HepG2 (cell line): ENCODE measurements around the gene C22orf15. TPM values are rescaled to one million over a fixed set of nuclear protein-coding genes. Genes with fewer than 3 reads are reported as not detected.

ENCODE experiments used
- HMG20A ChIP-seq: IDR thresholded peaks from 2 replicates; pipeline ENCODE4 v1.6.1; 2016; ENCODE audit warnings: borderline replicate concordance
- HOXA7 ChIP-seq: sonication (generic); formaldehyde crosslinking; IDR thresholded peaks from 2 replicates; pipeline ENCODE4 v1.8.1; 2022; ENCODE audit warnings: mild to moderate bottlenecking, missing genetic modification reagents, moderate library complexity
- KLF6 ChIP-seq: IDR thresholded peaks from 2 replicates; pipeline ENCODE4 v1.8.0; 2016; ENCODE audit warnings: missing biosample characterization, missing genetic modification reagents
- NCOA5 ChIP-seq: sonication (generic); formaldehyde crosslinking; IDR thresholded peaks from 2 replicates; pipeline ENCODE4 v1.4.0; 2020; ENCODE audit warnings: missing genetic modification reagents
- PHB2 ChIP-seq: fragments of 450-650 bp; IDR thresholded peaks from 2 replicates; pipeline ENCODE4 v1.6.1; 2018; ENCODE audit not compliant: partially characterized antibody
- PRPF4 ChIP-seq: fragments of 200-400 bp; formaldehyde crosslinking; IDR thresholded peaks from 2 replicates; pipeline ENCODE4 v1.6.1; 2016; ENCODE audit warnings: low read length, low read depth; ENCODE audit not compliant: poor library complexity, severe bottlenecking
- SAP130 ChIP-seq: IDR thresholded peaks from 2 replicates; pipeline ENCODE4 v1.6.1; 2016; ENCODE audit warnings: low read depth
- SOX6 ChIP-seq, 2 experiments: fragments of 450-650 bp in 1 of 2; sonication (generic) in 1 of 2; formaldehyde crosslinking in 1 of 2; IDR thresholded peaks; 2 replicates each; pipeline versions ENCODE4 v1.4.0 to v1.6.1; 2017 to 2020; ENCODE audit warnings: antibody characterized with exemption in 1 of 2, mild to moderate bottlenecking in 1 of 2, missing genetic modification reagents in 1 of 2
- TEAD3 ChIP-seq: optimal IDR thresholded peaks from 2 replicates; pipeline ENCODE3; 2016; ENCODE audit warnings: borderline replicate concordance
- THAP11 ChIP-seq: IDR thresholded peaks from 2 replicates; pipeline ENCODE4 v1.6.1; 2016; ENCODE audit warnings: missing biosample characterization, missing genetic modification reagents
- ZFY ChIP-seq: sonication (generic); formaldehyde crosslinking; IDR thresholded peaks from 2 replicates; pipeline ENCODE4 v1.4.0; 2020; ENCODE audit warnings: missing genetic modification reagents
- ZMYM2 ChIP-seq: sonication (generic); formaldehyde crosslinking; IDR thresholded peaks from 2 replicates; pipeline ENCODE4 v1.8.0; 2022; ENCODE audit warnings: mild to moderate bottlenecking, missing genetic modification reagents
- ZNF101 ChIP-seq: sonication (generic); formaldehyde crosslinking; IDR thresholded peaks from 2 replicates; pipeline ENCODE4 v1.4.0; 2020; ENCODE audit warnings: mild to moderate bottlenecking, low read depth, missing genetic modification reagents, borderline replicate concordance
- ZNF232 ChIP-seq: sonication (generic); formaldehyde crosslinking; IDR thresholded peaks from 2 replicates; pipeline ENCODE4 v1.4.0; 2020; ENCODE audit warnings: missing genetic modification reagents, borderline replicate concordance
- ZNF263 ChIP-seq: sonication (generic); formaldehyde crosslinking; IDR thresholded peaks from 2 replicates; pipeline ENCODE4 v1.4.0; 2020; ENCODE audit warnings: missing genetic modification reagents
- polyA plus RNA-seq, 8 experiments: library from polyadenylated mRNA; depleted of rRNA in 3 of 8; stranded (reverse) in 7 of 8; unstranded in 1 of 8; fragments of >200 nt; fragmentation: Illumina TruSeq in 4 of 8; extraction: Trizol in 4 of 8; gene quantifications; 2 replicates each; pipeline versions ENCODE4 v1.2.1 to v1.2.3, GENCODE V29; 2011 to 2016; ENCODE audit warnings: low read depth in 4 of 8, missing spikeins in 1 of 8, mixed read lengths in 1 of 8; ENCODE audit not compliant: insufficient read depth in 1 of 8
- total RNA-seq, 5 experiments: library from RNA; depleted of rRNA; stranded (reverse); fragments of >200 nt; fragmentation: Illumina TruSeq; extraction: Trizol; gene quantifications; 2 replicates each; pipeline ENCODE4 v1.2.3, GENCODE V29; 2016; ENCODE audit warnings: low read depth in 1 of 5
- TF ChIP-seq, protein P1 (sequence below): sonication (generic); formaldehyde crosslinking; IDR thresholded peaks from 2 replicates; pipeline ENCODE4 v1.9.0; 2021; ENCODE audit warnings: missing genetic modification reagents, borderline replicate concordance
- TF ChIP-seq, protein P2 (sequence below): sonication (generic); formaldehyde crosslinking; IDR thresholded peaks from 2 replicates; pipeline ENCODE4 v1.5.1; 2020; ENCODE audit warnings: missing genetic modification reagents, mild to moderate bottlenecking, borderline replicate concordance
- TF ChIP-seq, protein P3 (sequence below): sonication (generic); formaldehyde crosslinking; IDR thresholded peaks from 2 replicates; pipeline ENCODE4 v1.4.0; 2020; ENCODE audit warnings: missing genetic modification reagents, low read depth, mild to moderate bottlenecking, borderline replicate concordance
- TF ChIP-seq, protein P4 (sequence below): sonication (generic); formaldehyde crosslinking; IDR thresholded peaks from 2 replicates; pipeline ENCODE4 v1.5.0; 2020; ENCODE audit warnings: mild to moderate bottlenecking, low read depth, missing genetic modification reagents, borderline replicate concordance
- TF ChIP-seq, protein P5 (sequence below): sonication (generic); formaldehyde crosslinking; IDR thresholded peaks from 2 replicates; pipeline ENCODE4 v1.5.0; 2020; ENCODE audit warnings: mild to moderate bottlenecking, missing genetic modification reagents

Gene C22orf15
- total and polyA plus RNA-seq, 2 of the 13 experiments (the other 11 are each of a cell fraction or from before 2014, with no cell fraction given) = not detected

DNA sequence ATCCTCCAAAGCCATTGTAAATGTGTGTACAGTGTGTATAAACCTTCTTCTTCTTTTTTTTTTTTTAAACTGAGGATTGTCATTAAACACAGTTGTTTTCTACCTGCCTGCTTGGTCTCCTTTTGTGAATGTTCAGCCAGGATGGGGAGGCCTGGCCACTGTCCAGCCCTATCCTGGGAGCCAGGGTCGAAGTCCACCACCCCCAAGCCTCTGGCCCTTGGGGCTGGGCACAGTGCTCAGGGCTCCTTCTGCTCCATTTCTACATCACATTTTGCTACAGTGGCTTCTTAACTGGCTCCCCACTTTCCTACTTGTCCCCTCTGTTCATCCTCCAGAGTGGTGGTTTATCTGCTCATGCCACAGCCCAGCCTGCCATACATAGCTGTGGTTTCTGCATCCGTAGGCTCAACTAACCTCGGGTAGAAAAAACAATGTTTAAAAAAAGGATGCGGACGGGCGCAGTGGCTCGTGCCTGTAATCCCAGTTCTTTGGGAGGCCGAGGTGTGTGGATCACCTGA lies 21.5 kb downstream of the C22orf15 start (continued):
- TF ChIP-seq, protein P1, sequence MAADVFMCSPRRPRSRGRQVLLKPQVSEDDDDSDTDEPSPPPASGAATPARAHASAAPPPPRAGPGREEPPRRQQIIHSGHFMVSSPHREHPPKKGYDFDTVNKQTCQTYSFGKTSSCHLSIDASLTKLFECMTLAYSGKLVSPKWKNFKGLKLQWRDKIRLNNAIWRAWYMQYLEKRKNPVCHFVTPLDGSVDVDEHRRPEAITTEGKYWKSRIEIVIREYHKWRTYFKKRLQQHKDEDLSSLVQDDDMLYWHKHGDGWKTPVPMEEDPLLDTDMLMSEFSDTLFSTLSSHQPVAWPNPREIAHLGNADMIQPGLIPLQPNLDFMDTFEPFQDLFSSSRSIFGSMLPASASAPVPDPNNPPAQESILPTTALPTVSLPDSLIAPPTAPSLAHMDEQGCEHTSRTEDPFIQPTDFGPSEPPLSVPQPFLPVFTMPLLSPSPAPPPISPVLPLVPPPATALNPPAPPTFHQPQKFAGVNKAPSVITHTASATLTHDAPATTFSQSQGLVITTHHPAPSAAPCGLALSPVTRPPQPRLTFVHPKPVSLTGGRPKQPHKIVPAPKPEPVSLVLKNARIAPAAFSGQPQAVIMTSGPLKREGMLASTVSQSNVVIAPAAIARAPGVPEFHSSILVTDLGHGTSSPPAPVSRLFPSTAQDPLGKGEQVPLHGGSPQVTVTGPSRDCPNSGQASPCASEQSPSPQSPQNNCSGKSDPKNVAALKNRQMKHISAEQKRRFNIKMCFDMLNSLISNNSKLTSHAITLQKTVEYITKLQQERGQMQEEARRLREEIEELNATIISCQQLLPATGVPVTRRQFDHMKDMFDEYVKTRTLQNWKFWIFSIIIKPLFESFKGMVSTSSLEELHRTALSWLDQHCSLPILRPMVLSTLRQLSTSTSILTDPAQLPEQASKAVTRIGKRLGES = no peak
- TF ChIP-seq THAP11 (CRISPR knock-in tag) (0 out of 2 replicates have a peak, but pooled peaks have one; percentile 30), NCOA5 (CRISPR knock-in tag) (no peak), PRPF4 (no peak), SOX6 (IDR thresholded peaks at IDR 0.05) (no peak), SOX6 (CRISPR knock-in tag; IDR thresholded peaks at IDR 0.05) (peak; percentile 59), ZFY (CRISPR knock-in tag) (0 out of 2 replicates have a peak, but pooled peaks have one; percentile 52), KLF6 (CRISPR knock-in tag) (no peak), ZMYM2 (CRISPR knock-in tag) (0 out of 2 replicates have a peak, but pooled peaks have one; percentile 25), ZNF232 (0 out of 2 replicates have a peak, but pooled peaks have one; percentile 12), TEAD3 (CRISPR knock-in tag) (no peak), PHB2 (no peak), HMG20A (CRISPR knock-in tag) (peak; percentile 40; the same call in 1 of the 2 replicates), ZNF101 (CRISPR knock-in tag) (no peak), HOXA7 (CRISPR knock-in tag) (no peak), ZNF263 (CRISPR knock-in tag) (no peak), SAP130 (peak; percentile 61; the same call in 1 of the 2 replicates)
- TF ChIP-seq, protein P2, sequence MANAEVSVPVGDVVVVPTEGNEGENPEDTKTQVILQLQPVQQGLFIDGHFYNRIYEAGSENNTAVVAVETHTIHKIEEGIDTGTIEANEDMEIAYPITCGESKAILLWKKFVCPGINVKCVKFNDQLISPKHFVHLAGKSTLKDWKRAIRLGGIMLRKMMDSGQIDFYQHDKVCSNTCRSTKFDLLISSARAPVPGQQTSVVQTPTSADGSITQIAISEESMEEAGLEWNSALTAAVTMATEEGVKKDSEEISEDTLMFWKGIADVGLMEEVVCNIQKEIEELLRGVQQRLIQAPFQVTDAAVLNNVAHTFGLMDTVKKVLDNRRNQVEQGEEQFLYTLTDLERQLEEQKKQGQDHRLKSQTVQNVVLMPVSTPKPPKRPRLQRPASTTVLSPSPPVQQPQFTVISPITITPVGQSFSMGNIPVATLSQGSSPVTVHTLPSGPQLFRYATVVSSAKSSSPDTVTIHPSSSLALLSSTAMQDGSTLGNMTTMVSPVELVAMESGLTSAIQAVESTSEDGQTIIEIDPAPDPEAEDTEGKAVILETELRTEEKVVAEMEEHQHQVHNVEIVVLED (CRISPR knock-in tag) = peak; percentile 36; the same call in 1 of the 2 replicates
- TF ChIP-seq, protein P3, sequence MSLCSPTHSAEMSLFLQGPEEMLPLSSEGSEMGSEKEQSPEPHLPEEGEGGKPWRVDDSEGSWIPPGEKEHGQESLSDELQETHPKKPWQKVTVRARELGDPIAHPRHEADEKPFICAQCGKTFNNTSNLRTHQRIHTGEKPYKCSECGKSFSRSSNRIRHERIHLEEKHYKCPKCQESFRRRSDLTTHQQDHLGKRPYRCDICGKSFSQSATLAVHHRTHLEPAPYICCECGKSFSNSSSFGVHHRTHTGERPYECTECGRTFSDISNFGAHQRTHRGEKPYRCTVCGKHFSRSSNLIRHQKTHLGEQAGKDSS (CRISPR knock-in tag) = peak; percentile 94
- TF ChIP-seq, protein P4, sequence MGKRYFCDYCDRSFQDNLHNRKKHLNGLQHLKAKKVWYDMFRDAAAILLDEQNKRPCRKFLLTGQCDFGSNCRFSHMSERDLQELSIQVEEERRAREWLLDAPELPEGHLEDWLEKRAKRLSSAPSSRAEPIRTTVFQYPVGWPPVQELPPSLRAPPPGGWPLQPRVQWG (CRISPR knock-in tag) = no peak
- TF ChIP-seq, protein P5, sequence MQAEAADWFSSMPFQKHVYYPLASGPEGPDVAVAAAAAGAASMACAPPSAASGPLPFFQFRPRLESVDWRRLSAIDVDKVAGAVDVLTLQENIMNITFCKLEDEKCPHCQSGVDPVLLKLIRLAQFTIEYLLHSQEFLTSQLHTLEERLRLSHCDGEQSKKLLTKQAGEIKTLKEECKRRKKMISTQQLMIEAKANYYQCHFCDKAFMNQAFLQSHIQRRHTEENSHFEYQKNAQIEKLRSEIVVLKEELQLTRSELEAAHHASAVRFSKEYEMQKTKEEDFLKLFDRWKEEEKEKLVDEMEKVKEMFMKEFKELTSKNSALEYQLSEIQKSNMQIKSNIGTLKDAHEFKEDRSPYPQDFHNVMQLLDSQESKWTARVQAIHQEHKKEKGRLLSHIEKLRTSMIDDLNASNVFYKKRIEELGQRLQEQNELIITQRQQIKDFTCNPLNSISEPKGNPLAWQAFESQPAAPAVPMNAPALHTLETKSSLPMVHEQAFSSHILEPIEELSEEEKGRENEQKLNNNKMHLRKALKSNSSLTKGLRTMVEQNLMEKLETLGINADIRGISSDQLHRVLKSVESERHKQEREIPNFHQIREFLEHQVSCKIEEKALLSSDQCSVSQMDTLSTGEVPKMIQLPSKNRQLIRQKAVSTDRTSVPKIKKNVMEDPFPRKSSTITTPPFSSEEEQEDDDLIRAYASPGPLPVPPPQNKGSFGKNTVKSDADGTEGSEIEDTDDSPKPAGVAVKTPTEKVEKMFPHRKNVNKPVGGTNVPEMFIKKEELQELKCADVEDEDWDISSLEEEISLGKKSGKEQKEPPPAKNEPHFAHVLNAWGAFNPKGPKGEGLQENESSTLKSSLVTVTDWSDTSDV (CRISPR knock-in tag) = no peak
